HepG2 (cell line): Measurements from ENCODE around the gene PRAMEF12. TPM values are rescaled to one million over a fixed set of nuclear protein-coding genes. Genes with fewer than 3 reads are reported as not detected.

Source experiments
- ATAC-seq: fragments of 200-7000 bp; cut with Tn5 transposase; 3 replicates; pipeline ENCODE4 v1.9.1; 2020; ENCODE audit warnings: mild to moderate bottlenecking, moderate library complexity
- BruUV-seq: library from RNA; stranded (reverse); fragments of 400-500 nt; replicated peaks from 2 replicates; lab custom pipeline; 2021; lab: Mats Ljungman, UMichigan
- CTCF ChIA-PET: fragments of 300-600 bp; formaldehyde crosslinking; extraction: SDS; loops from one replicate; lab custom pipeline; 2021; ENCODE audit warnings: low total read pairs, inconsistent platforms, low intra/inter-chr PET ratio; lab: Yijun Ruan, JAX
- POLR2A ChIA-PET: fragments of 350-600 bp; sonication (Branson Sonifier 250); formaldehyde crosslinking; loops from one replicate; lab custom pipeline; 2020; ENCODE audit warnings: antibody characterized with exemption, inconsistent platforms; lab: Yijun Ruan, JAX
- DNase-seq: peaks from one replicate; pipeline ENCODE4 v3.0.0-alpha.2; 2015; ENCODE audit warnings: low spot score
- FAIRE-seq: peaks from 3 replicates; lab custom pipeline; 2011; peaks lifted over from hg19 to GRCh38; lab: Jason Lieb, UNC
- H2AFZ ChIP-seq: one replicate; pipeline ENCODE4 v1.6.1; 2011; ENCODE audit warnings: low read length, inconsistent platforms
- H3K27ac ChIP-seq: fragments of 300-600 bp; 3 replicates; pipeline ENCODE4 v1.8.0; 2011; ENCODE audit warnings: mixed run types, mild to moderate bottlenecking, mixed read lengths, low read length, inconsistent platforms; ENCODE audit not compliant: insufficient read depth; ENCODE audit errors: extremely low read length
- H3K27me3 ChIP-seq, 2 experiments: fragments of 200-600 bp in 1 of 2; 2 replicates in 1 of 2; 3 replicates in 1 of 2; pipeline versions ENCODE4 v1.6.0 to v1.8.0; 2011; ENCODE audit warnings: low read length in 2 of 2, mild to moderate bottlenecking in 2 of 2, moderate library complexity in 2 of 2, inconsistent platforms in 1 of 2; ENCODE audit not compliant: insufficient read depth in 2 of 2, control insufficient read depth in 1 of 2
- H3K36me3 ChIP-seq, 2 experiments: fragments of 200-600 bp in 1 of 2; replicated peaks in 1 of 2; 2 replicates in 1 of 2; 3 replicates in 1 of 2; pipeline versions ENCODE4 v1.5.1 to v1.8.0; 2011; ENCODE audit warnings: low read length in 2 of 2, inconsistent platforms in 1 of 2; ENCODE audit not compliant: insufficient read depth in 2 of 2, control insufficient read depth in 1 of 2
- H3K4me1 ChIP-seq: 2 replicates; pipeline ENCODE4 v1.5.1; 2012; ENCODE audit warnings: low read length, inconsistent platforms; ENCODE audit not compliant: insufficient read depth
- H3K4me2 ChIP-seq: 2 replicates; pipeline ENCODE4 v1.6.0; 2011; ENCODE audit warnings: low read depth, low read length, inconsistent platforms
- H3K4me3 ChIP-seq, 3 experiments: fragments of 200-600 bp in 1 of 3; sonication (generic), shearing (Covaris generic) in 1 of 3; replicated peaks in 1 of 3; 2 replicates each; pipeline ENCODE4 v1.5.1; 2011 to 2016; ENCODE audit warnings: low read length in 3 of 3, inconsistent platforms in 2 of 3, low read depth in 2 of 3, mild to moderate bottlenecking in 2 of 3, control low read depth in 1 of 3, mixed read lengths in 1 of 3; ENCODE audit not compliant: insufficient read depth in 1 of 3
- H3K79me2 ChIP-seq: one replicate; pipeline ENCODE4 v1.6.1; 2011; ENCODE audit warnings: low read length, inconsistent platforms; ENCODE audit not compliant: insufficient read depth
- H3K9ac ChIP-seq: 2 replicates; pipeline ENCODE4 v1.6.0; 2011; ENCODE audit warnings: mild to moderate bottlenecking, low read depth, low read length, inconsistent platforms; ENCODE audit not compliant: insufficient read depth
- H3K9me3 ChIP-seq: 2 replicates; pipeline ENCODE4 v1.5.1; 2012; ENCODE audit warnings: mild to moderate bottlenecking, low read length
- H4K20me1 ChIP-seq: 2 replicates; pipeline ENCODE4 v1.6.0; 2011; ENCODE audit warnings: inconsistent platforms, mild to moderate bottlenecking, low read length, moderate library complexity; ENCODE audit not compliant: insufficient read depth
- HNF4A ChIP-seq: sonication (generic); formaldehyde crosslinking; IDR thresholded peaks from 2 replicates; pipeline ENCODE4 v1.4.0; 2020; ENCODE audit warnings: missing genetic modification reagents
- HNF4G ChIP-seq, 2 experiments: sonication (generic) in 1 of 2; formaldehyde crosslinking in 1 of 2; IDR thresholded peaks; 2 replicates each; pipeline versions ENCODE4 v1.4.0 to v1.6.1; 2011 to 2020; ENCODE audit warnings: borderline replicate concordance in 2 of 2, low read depth in 2 of 2, mild to moderate bottlenecking in 2 of 2, low read length in 1 of 2, missing genetic modification reagents in 1 of 2, moderate library complexity in 1 of 2
- KDM5A ChIP-seq: fragments of 200-600 bp; sonication (generic); IDR thresholded peaks from 2 replicates; pipeline ENCODE4 v1.7.0; 2018; ENCODE audit warnings: antibody characterized with exemption, mild to moderate bottlenecking, low read length, borderline replicate concordance
- KMT2B ChIP-seq: IDR thresholded peaks from 2 replicates; pipeline ENCODE4 v1.6.1; 2016; ENCODE audit warnings: missing genetic modification reagents, missing compliant biosample characterization
- RBAK ChIP-seq: sonication (generic); formaldehyde crosslinking; IDR thresholded peaks from 2 replicates; pipeline ENCODE4 v1.5.1; 2020; ENCODE audit warnings: mild to moderate bottlenecking, missing genetic modification reagents
- RXRA ChIP-seq: sonication (generic); formaldehyde crosslinking; IDR thresholded peaks from 2 replicates; pipeline ENCODE4 v1.5.1; 2020; ENCODE audit warnings: missing genetic modification reagents
- ZBTB7B ChIP-seq: sonication (generic); formaldehyde crosslinking; IDR thresholded peaks from 2 replicates; pipeline ENCODE4 v1.4.0; 2020; ENCODE audit warnings: missing genetic modification reagents
- ZNF558 ChIP-seq: sonication (generic); formaldehyde crosslinking; IDR thresholded peaks from 2 replicates; pipeline ENCODE4 v1.9.0; 2022; ENCODE audit warnings: mild to moderate bottlenecking, missing genetic modification reagents, borderline replicate concordance
- ZNF674 ChIP-seq: sonication (generic); formaldehyde crosslinking; IDR thresholded peaks from 2 replicates; pipeline ENCODE4 v1.5.0; 2020; ENCODE audit warnings: low read depth, mild to moderate bottlenecking, missing genetic modification reagents
- ZNF724P ChIP-seq: sonication (generic); formaldehyde crosslinking; IDR thresholded peaks from 2 replicates; pipeline ENCODE4 v1.8.0; 2022; ENCODE audit warnings: missing genetic modification reagents, borderline replicate concordance
- ZSCAN9 ChIP-seq: IDR thresholded peaks from 2 replicates; pipeline ENCODE4 v1.6.1; 2016; ENCODE audit warnings: borderline replicate concordance
- WGBS: methylation state at CpG from one replicate; pipeline ENCODE4 v1.1.6; 2017; ENCODE audit warnings: low lambda C conversion rate; 5-methylcytosine and 5-hydroxymethylcytosine counted together
- in situ Hi-C: cut with HindIII; loops from 2 replicates; pipeline ENCODE4 v1.10.0; 2017; ENCODE audit warnings: low pct_unique_long_range_greater_than_20kb; ENCODE audit not compliant: extremely low pct_ligation_motif_present
- intact Hi-C: fragments of 100-400 bp; cut with micrococcal nuclease; formaldehyde crosslinking; loops from one replicate; pipeline ENCODE4 v1.10.0; 2022; ENCODE audit not compliant: unreplicated experiment
- polyA plus RNA-seq, 8 experiments: library from polyadenylated mRNA; depleted of rRNA in 3 of 8; stranded (reverse) in 7 of 8; unstranded in 1 of 8; fragments of >200 nt; fragmentation: Illumina TruSeq in 4 of 8; extraction: Trizol in 4 of 8; gene quantifications; 2 replicates each; pipeline versions ENCODE4 v1.2.1 to v1.2.3, GENCODE V29; 2011 to 2016; ENCODE audit warnings: low read depth in 4 of 8, missing spikeins in 1 of 8, mixed read lengths in 1 of 8; ENCODE audit not compliant: insufficient read depth in 1 of 8
- total RNA-seq, 5 experiments: library from RNA; depleted of rRNA; stranded (reverse); fragments of >200 nt; fragmentation: Illumina TruSeq; extraction: Trizol; gene quantifications; 2 replicates each; pipeline ENCODE4 v1.2.3, GENCODE V29; 2016; ENCODE audit warnings: low read depth in 1 of 5
- TF ChIP-seq, protein P1 (sequence below): IDR thresholded peaks from 2 replicates; pipeline ENCODE4 v1.6.1; 2016; ENCODE audit warnings: missing compliant biosample characterization, missing genetic modification reagents, borderline replicate concordance
- TF ChIP-seq, protein P2 (sequence below): sonication (generic); formaldehyde crosslinking; IDR thresholded peaks from 2 replicates; pipeline ENCODE4 v1.4.0; 2020; ENCODE audit warnings: mild to moderate bottlenecking, missing genetic modification reagents

The PRAMEF12 gene
- total and polyA plus RNA-seq, 2 of the 13 experiments (the other 11 are each of a cell fraction or from before 2014, with no cell fraction given): not detected

GRCh38 chr1:12761781-12762180, 11.8 kb upstream of the PRAMEF12 start:
- FAIRE-seq: no peak
- CTCF ChIA-PET: no interaction called here
- Histone ChIP-seq H2AFZ (no peak overlapping the region), H3K36me3 (no peaks in the 10 kb centered on the region), H4K20me1 (no peaks in the 10 kb centered on the region), H3K79me2 (no peaks in the 10 kb centered on the region), H3K4me1 (no peaks in the 10 kb centered on the region), H3K4me3 (no peak overlapping the region), H3K4me2 (no peak overlapping the region), H3K27ac (no peak overlapping the region), H3K9me3 (no peaks in the 10 kb centered on the region), H3K27me3 (peaks cover 0 to 24% of the 10 kb centered on the region in 2 experiments; a peak in 3 of 5 replicates), H3K9ac (no peak overlapping the region)
- 23% methylated on average over 5 of the region's 5 CpGs for WGBS
- POLR2A ChIA-PET: no interaction called here
- no peak for TF ChIP-seq HNF4G (IDR thresholded peaks at IDR 0.05; ENCODE audit: borderline replicate concordance, low read depth, low read length)
- no peak for TF ChIP-seq HNF4G (CRISPR knock-in tag; IDR thresholded peaks at IDR 0.05; ENCODE audit: borderline replicate concordance, low read depth)
- TF ChIP-seq ZBTB7B: no peak
- TF ChIP-seq, protein P1, sequence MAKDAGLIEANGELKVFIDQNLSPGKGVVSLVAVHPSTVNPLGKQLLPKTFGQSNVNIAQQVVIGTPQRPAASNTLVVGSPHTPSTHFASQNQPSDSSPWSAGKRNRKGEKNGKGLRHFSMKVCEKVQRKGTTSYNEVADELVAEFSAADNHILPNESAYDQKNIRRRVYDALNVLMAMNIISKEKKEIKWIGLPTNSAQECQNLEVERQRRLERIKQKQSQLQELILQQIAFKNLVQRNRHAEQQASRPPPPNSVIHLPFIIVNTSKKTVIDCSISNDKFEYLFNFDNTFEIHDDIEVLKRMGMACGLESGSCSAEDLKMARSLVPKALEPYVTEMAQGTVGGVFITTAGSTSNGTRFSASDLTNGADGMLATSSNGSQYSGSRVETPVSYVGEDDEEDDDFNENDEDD: no peak
- no peak for TF ChIP-seq RXRA (CRISPR knock-in tag)
- no peak for TF ChIP-seq KMT2B (CRISPR knock-in tag)
- TF ChIP-seq, protein P2, sequence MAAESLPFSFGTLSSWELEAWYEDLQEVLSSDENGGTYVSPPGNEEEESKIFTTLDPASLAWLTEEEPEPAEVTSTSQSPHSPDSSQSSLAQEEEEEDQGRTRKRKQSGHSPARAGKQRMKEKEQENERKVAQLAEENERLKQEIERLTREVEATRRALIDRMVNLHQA: no peak
- no peak for TF ChIP-seq HNF4A (CRISPR knock-in tag)
- TF ChIP-seq ZNF724P (CRISPR knock-in tag): no peak
- no peak for TF ChIP-seq RBAK
- TF ChIP-seq ZNF674 (CRISPR knock-in tag): no peak
- no peak for TF ChIP-seq ZSCAN9 (CRISPR knock-in tag)
- TF ChIP-seq KDM5A: no peak
- no peak for TF ChIP-seq ZNF558
- in situ Hi-C loops (no loop called here), intact Hi-C loops (no loop called here)
- no TSS peak for BruUV-seq
- DNase-seq: no peak
- ATAC-seq: no peak
